K562 (cell line): Measurements from ENCODE around the gene MAST4.

ENCODE experiments used
- ATF6 ChIP-seq: sonication (generic); formaldehyde crosslinking; IDR thresholded peaks from 2 replicates; pipeline ENCODE4 v1.4.0; 2020; ENCODE audit warnings: mild to moderate bottlenecking, missing genetic modification reagents
- CREB3 ChIP-seq: fragments of 450-650 bp; conservative IDR thresholded peaks from 2 replicates; pipeline ENCODE4 v1.6.1; 2016; ENCODE audit warnings: missing genetic modification characterization, low read depth, mild to moderate bottlenecking, missing compliant biosample characterization, moderate library complexity
- CTCF ChIP-seq, 3 experiments: IDR thresholded peaks in 2 of 3; conservative IDR thresholded peaks in 1 of 3; 2 replicates each; pipeline ENCODE4 v1.5.1; 2011 to 2012; ENCODE audit warnings: low read length in 3 of 3, mild to moderate bottlenecking in 3 of 3, control low read depth in 2 of 3, improper control_type of control experiment in 1 of 3, inconsistent platforms in 1 of 3, low read depth in 1 of 3, mixed read lengths in 1 of 3, moderate library complexity in 1 of 3; ENCODE audit not compliant: insufficient read depth in 2 of 3
- EZH2 ChIP-seq: IDR thresholded peaks from 2 replicates; pipeline ENCODE4 v1.6.1; 2012; ENCODE audit warnings: low read depth, mild to moderate bottlenecking, inconsistent platforms, low read length, borderline replicate concordance
- FOSL1 ChIP-seq: fragments of 200-800 bp; sonication (Bioruptor generic); conservative IDR thresholded peaks from 2 replicates; pipeline ENCODE4 v1.6.1; 2016; ENCODE audit warnings: missing genetic modification characterization, missing compliant biosample characterization
- RNF219 ChIP-seq: fragments of 250-450 bp; sonication (Bioruptor Pico); IDR thresholded peaks from 2 replicates; pipeline ENCODE4 v1.5.0; 2022; ENCODE audit warnings: mild to moderate bottlenecking
- ZNF639 ChIP-seq, 2 experiments: fragments of 200-800 bp in 1 of 2; sonication (Bioruptor generic) in 1 of 2; sonication (generic) in 1 of 2; formaldehyde crosslinking in 1 of 2; IDR thresholded peaks in 1 of 2; conservative IDR thresholded peaks in 1 of 2; 2 replicates each; pipeline versions ENCODE4 v1.5.0 to v1.6.1; 2016 to 2020; ENCODE audit warnings: missing compliant biosample characterization in 1 of 2, missing genetic modification characterization in 1 of 2, missing genetic modification reagents in 1 of 2

GRCh38 chr5:66658516-66658915, 62.3 kb downstream of the MAST4 start:
- TF ChIP-seq FOSL1 = no peak
- no peak for TF ChIP-seq ZNF639 (CRISPR knock-in tag; conservative IDR thresholded peaks at IDR 0.05 in 1 of 2, IDR thresholded peaks at IDR 0.05 in 1 of 2)
- no peak for TF ChIP-seq RNF219 (CRISPR knock-in tag)
- TF ChIP-seq EZH2 = no peak
- no peak for TF ChIP-seq ATF6
- TF ChIP-seq CREB3 = no peak
- TF ChIP-seq CTCF (IDR thresholded peaks at IDR 0.05 in 2 of 3, conservative IDR thresholded peaks at IDR 0.05 in 1 of 3; ENCODE audit: insufficient read depth in 2 of 3, low read depth in 1 of 3, low read length in 3 of 3) = no peak
